ENCODE data around the gene GMDS. TPM values are rescaled to one million over a fixed set of nuclear protein-coding genes. Genes with fewer than 3 reads are reported as not detected.

GMDS gene
- total RNA-seq, 3 donors from 2014 or later (not counting 1 experiment from before 2014, with no cell fraction given): 23.6 to 31.0 (median 26.4) TPM

DNA sequence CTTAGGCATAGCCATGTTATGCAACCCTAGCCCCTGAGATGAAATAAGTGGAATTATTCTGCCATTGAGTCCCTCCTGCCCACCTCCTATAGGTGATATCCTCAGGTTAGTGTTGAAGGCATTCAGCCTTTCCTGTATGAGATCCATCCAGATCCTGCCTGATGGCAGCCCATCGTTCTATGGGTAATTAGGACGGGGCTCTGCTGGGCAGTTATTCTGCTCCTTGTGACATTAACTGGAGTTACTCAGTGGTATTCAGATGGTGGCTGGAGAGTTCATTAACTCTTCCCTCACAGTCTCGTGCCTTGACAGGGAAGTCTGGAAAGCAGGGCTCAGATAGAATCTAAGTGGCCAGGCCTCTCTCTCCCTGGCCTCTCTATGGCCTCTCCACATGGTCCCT, 9.3 kb upstream of the GMDS start:
- no peaks in the 10 kb centered on the region for H3K9me3 ChIP-seq (ENCODE audit: control insufficient read depth, insufficient read depth, low read length)
- no peaks in the 10 kb centered on the region for H3K4me1 ChIP-seq (ENCODE audit: control insufficient read depth, insufficient read depth, low read length)
- H3K27me3 ChIP-seq (ENCODE audit: control insufficient read depth, insufficient read depth, low read length): no peaks in the 10 kb centered on the region
- H3K27ac ChIP-seq (ENCODE audit: low read length): no peak overlapping the region
- DNase-seq (no peak), ATAC-seq (no peak)
- no peaks in the 10 kb centered on the region for H3K27me3 Mint-ChIP-seq (ENCODE audit: low read depth in 2 of 2)
- intact Hi-C loops (cut with micrococcal nuclease): no loop called here
- 100% methylated on average over 3 of the region's 3 CpGs for WGBS (ENCODE audit: insufficient coverage)
- no peak overlapping the region for H3K4me3 Mint-ChIP-seq
- TF ChIP-seq, protein P1, sequence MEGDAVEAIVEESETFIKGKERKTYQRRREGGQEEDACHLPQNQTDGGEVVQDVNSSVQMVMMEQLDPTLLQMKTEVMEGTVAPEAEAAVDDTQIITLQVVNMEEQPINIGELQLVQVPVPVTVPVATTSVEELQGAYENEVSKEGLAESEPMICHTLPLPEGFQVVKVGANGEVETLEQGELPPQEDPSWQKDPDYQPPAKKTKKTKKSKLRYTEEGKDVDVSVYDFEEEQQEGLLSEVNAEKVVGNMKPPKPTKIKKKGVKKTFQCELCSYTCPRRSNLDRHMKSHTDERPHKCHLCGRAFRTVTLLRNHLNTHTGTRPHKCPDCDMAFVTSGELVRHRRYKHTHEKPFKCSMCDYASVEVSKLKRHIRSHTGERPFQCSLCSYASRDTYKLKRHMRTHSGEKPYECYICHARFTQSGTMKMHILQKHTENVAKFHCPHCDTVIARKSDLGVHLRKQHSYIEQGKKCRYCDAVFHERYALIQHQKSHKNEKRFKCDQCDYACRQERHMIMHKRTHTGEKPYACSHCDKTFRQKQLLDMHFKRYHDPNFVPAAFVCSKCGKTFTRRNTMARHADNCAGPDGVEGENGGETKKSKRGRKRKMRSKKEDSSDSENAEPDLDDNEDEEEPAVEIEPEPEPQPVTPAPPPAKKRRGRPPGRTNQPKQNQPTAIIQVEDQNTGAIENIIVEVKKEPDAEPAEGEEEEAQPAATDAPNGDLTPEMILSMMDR (IDR thresholded peaks at IDR 0.05): no peak
- peaks cover 15 to 16% of the 10 kb centered on the region in 2 donors for H3K4me1 Mint-ChIP-seq
- H3K4me3 ChIP-seq (ENCODE audit: low read length): no peak overlapping the region
- H3K36me3 ChIP-seq (ENCODE audit: control insufficient read depth, insufficient read depth, low read length): peaks cover 7% of the 10 kb centered on the region
- no peaks in the 10 kb centered on the region for H3K9me3 Mint-ChIP-seq
- H3K27ac Mint-ChIP-seq: no peak overlapping the region
- no peaks in the 10 kb centered on the region for H3K36me3 Mint-ChIP-seq

DNA sequence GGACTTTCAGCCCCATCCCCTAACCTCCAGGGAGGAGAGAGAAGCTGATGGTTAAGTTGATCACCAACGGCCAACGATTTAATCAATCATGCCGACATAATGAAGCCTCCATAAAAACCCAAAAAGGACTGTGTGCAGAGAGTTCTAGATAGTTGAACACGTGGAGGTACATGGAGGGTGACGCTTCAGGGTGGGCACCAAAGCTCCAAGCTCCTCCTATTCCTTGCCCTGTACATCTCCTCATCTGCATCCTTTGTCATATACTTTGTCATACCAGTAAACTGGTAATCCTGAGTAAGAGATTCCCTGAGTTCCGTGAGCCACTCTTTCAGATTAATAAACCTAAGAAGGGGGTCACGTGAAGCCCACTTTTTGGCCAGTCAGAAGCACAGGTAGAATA, 3.7 kb upstream of the GMDS start:
- no peak overlapping the region for H3K27ac ChIP-seq (ENCODE audit: low read length)
- Mint-ChIP-seq H3K27me3 (ENCODE audit: low read depth in 2 of 2) (no peaks in the 10 kb centered on the region), H3K4me3 (no peak overlapping the region), H3K4me1 (peaks cover 31 to 33% of the 10 kb centered on the region in 2 donors), H3K36me3 (no peaks in the 10 kb centered on the region), H3K9me3 (no peaks in the 10 kb centered on the region), H3K27ac (no peak overlapping the region)
- TF ChIP-seq, protein P1 (IDR thresholded peaks at IDR 0.05): no peak
- whole genome bisulfite sequencing (ENCODE audit: insufficient coverage): 98% methylated on average over 7 of the region's 7 CpGs
- H3K36me3 ChIP-seq (ENCODE audit: control insufficient read depth, insufficient read depth, low read length): peaks cover 9% of the 10 kb centered on the region
- peaks cover 19% of the 10 kb centered on the region for H3K4me1 ChIP-seq (ENCODE audit: control insufficient read depth, insufficient read depth, low read length)
- no peaks in the 10 kb centered on the region for H3K27me3 ChIP-seq (ENCODE audit: control insufficient read depth, insufficient read depth, low read length)
- intact Hi-C loops (cut with micrococcal nuclease): loop anchor here (10.0 kb wide), 1 partner anchor 516 kb away; the partner anchor contains the start of gene WRNIP1
- no peak overlapping the region for H3K4me3 ChIP-seq (ENCODE audit: low read length)
- ATAC-seq (no peak), DNase-seq (no peak)
- H3K9me3 ChIP-seq (ENCODE audit: control insufficient read depth, insufficient read depth, low read length): no peaks in the 10 kb centered on the region

- peaks cover 5% of the 10 kb centered on the region for H3K36me3 ChIP-seq (ENCODE audit: control insufficient read depth, insufficient read depth, low read length)
- DNase-seq: no peak
- 91% methylated on average over 5 of the region's 5 CpGs for WGBS (ENCODE audit: insufficient coverage)
- Mint-ChIP-seq H3K9me3 (no peaks in the 10 kb centered on the region), H3K27me3 (ENCODE audit: low read depth in 2 of 2) (no peaks in the 10 kb centered on the region), H3K4me1 (peaks cover 42 to 43% of the 10 kb centered on the region in 2 donors), H3K36me3 (no peaks in the 10 kb centered on the region), H3K4me3 (peak overlapping the region; percentile 51), H3K27ac (peak overlapping the region; percentile 73 to 91)
- TF ChIP-seq, protein P1 (IDR thresholded peaks at IDR 0.05): no peak
- H3K4me3 ChIP-seq (ENCODE audit: low read length): no peak overlapping the region
- no peaks in the 10 kb centered on the region for H3K9me3 ChIP-seq (ENCODE audit: control insufficient read depth, insufficient read depth, low read length)
- peaks cover 22% of the 10 kb centered on the region for H3K4me1 ChIP-seq (ENCODE audit: control insufficient read depth, insufficient read depth, low read length)
- intact Hi-C loops (cut with micrococcal nuclease): loop anchor here (10.0 kb wide), 1 partner anchor 517 kb away; the partner anchor contains the start of gene WRNIP1
- H3K27me3 ChIP-seq (ENCODE audit: control insufficient read depth, insufficient read depth, low read length): no peaks in the 10 kb centered on the region
- no peak overlapping the region for H3K27ac ChIP-seq (ENCODE audit: low read length)
- no peak for ATAC-seq
Measured at GRCh38 chr6:2247664-2248063, 2.3 kb upstream of the GMDS start.
